ENCODE results near the gene SLC35A2.

DNA sequence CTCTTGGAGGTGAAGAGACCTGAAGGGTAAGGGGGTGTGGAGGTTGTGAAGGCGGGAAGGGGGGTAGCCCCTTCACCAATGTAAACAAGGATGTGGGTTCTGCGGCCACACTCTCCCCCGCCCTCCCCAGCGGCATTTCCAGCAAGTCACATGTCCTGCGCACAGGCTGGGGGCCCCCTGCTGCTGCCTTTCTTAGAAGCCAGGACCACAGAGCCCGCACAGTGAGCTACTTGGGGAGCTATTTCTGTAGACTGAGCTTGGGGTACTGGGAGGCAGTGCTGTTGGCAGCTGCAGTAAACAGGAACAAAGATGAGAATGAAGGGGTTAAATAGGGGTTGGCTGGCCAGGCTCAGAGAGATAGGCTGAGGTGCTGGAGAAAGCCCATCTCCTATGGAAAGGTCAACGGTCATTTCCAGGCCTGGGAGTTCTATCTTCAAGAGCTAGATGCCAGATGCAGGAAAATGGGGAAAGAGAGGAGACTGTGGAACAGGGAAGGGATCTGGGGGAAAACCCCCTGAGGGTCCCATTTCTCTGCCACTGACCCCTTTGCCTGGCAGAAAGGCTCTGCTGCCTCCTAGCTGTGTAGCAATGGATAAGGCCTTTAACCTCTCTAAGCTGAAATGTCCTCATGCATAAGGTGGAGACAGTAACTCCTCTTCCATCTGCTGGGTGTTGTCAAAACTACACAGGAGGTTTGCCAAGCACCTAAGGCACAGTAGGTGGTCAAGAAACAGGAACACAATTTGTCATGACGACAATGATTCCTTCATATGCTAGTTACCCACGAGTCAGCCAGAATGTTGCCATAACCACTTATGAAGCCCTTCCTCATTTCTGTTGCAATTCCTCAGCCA lies 25.8 kb upstream of the SLC35A2 start:
- TF ChIP-seq, protein P1, sequence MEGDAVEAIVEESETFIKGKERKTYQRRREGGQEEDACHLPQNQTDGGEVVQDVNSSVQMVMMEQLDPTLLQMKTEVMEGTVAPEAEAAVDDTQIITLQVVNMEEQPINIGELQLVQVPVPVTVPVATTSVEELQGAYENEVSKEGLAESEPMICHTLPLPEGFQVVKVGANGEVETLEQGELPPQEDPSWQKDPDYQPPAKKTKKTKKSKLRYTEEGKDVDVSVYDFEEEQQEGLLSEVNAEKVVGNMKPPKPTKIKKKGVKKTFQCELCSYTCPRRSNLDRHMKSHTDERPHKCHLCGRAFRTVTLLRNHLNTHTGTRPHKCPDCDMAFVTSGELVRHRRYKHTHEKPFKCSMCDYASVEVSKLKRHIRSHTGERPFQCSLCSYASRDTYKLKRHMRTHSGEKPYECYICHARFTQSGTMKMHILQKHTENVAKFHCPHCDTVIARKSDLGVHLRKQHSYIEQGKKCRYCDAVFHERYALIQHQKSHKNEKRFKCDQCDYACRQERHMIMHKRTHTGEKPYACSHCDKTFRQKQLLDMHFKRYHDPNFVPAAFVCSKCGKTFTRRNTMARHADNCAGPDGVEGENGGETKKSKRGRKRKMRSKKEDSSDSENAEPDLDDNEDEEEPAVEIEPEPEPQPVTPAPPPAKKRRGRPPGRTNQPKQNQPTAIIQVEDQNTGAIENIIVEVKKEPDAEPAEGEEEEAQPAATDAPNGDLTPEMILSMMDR (IDR thresholded peaks at IDR 0.05): no peak
- TF ChIP-seq POLR2A (IDR thresholded peaks at IDR 0.05) (no peak), POLR2AphosphoS5 (IDR thresholded peaks at IDR 0.05; ENCODE audit: insufficient read depth in 1 of 2, low read depth in 1 of 2) (peak in 1 of 2 donors; percentile 57)
